Frontal cortex (tissue), 4 donors: ENCODE results near the gene ATM. TPM values are rescaled to one million over a fixed set of nuclear protein-coding genes. Genes with fewer than 3 reads are reported as not detected.

ENCODE experiments used
- DNase-seq, 2 donors: peaks; one replicate each; pipeline ENCODE4 v3.0.0; 2012; ENCODE audit warnings: low spot score in 2 of 2
- FAIRE-seq: peaks from 2 replicates; lab custom pipeline; 2012; peaks lifted over from hg19 to GRCh38; lab: Jason Lieb, UNC
- total RNA-seq: library from RNA; depleted of rRNA; stranded (reverse); fragments of >200 nt; gene quantifications from one replicate; pipeline ENCODE4 v1.2.3, GENCODE V29; 2014
- donor health status: control.
- donor health status: control.
- donor health status: control.

Gene ATM
- total RNA-seq, 1 donor from 2014 or later = 134 TPM

- no peak for DNase-seq
- FAIRE-seq = no peak
Observed at GRCh38 chr11:108218912-108219783, 3.7 kb upstream of the ATM start.

GRCh38 chr11:108220721-108221336 is 2.0 kb upstream of the ATM start:
- FAIRE-seq = no peak
- no peak for DNase-seq

- FAIRE-seq = no peak
- DNase-seq = no peak
Observed at GRCh38 chr11:108221371-108221770, 1.5 kb upstream of the ATM start.

GRCh38 chr11:108221911-108222573 is 825 bp upstream of the ATM start:
- no peak for DNase-seq
- no peak for FAIRE-seq

- FAIRE-seq (no peak), DNase-seq (no peak)
Observed at GRCh38 chr11:108223348-108224149, 682 bp downstream of the ATM start.

- no peak for DNase-seq
- no peak for FAIRE-seq
Observed at GRCh38 chr11:108224366-108224765, 1.5 kb downstream of the ATM start.

GRCh38 chr11:108224911-108225786 is 2.3 kb downstream of the ATM start:
- DNase-seq (no peak), FAIRE-seq (no peak)

GRCh38 chr11:108226036-108226435 is 3.2 kb downstream of the ATM start:
- DNase-seq (no peak), FAIRE-seq (no peak)

GRCh38 chr11:108228251-108228650 is 5.4 kb downstream of the ATM start:
- no peak for DNase-seq
- FAIRE-seq = no peak

GRCh38 chr11:108233277-108233945 is 10.5 kb downstream of the ATM start:
- no peak for DNase-seq
- FAIRE-seq = no peak

GRCh38 chr11:108235192-108235591 is 12.3 kb downstream of the ATM start:
- no peak for FAIRE-seq
- DNase-seq = no peak

GRCh38 chr11:108235633-108236032 is 12.8 kb downstream of the ATM start:
- no peak for FAIRE-seq

GRCh38 chr11:108237058-108237481 is 14.2 kb downstream of the ATM start:
- DNase-seq (no peak), FAIRE-seq (no peak)

More at GRCh38 chr11:108235633-108236032, 12.8 kb downstream of the ATM start:
- no peak for DNase-seq

GRCh38 chr11:108239076-108239475 is 16.2 kb downstream of the ATM start:
- no peak for DNase-seq
- no peak for FAIRE-seq

GRCh38 chr11:108241330-108242037 is 18.6 kb downstream of the ATM start:
- FAIRE-seq = no peak
- DNase-seq = no peak

- FAIRE-seq (no peak), DNase-seq (no peak)
Observed at GRCh38 chr11:108242422-108242821, 19.6 kb downstream of the ATM start.

- FAIRE-seq = no peak
Observed at GRCh38 chr11:108246308-108246707, 23.4 kb downstream of the ATM start.

GRCh38 chr11:108246885-108247284 is 24.0 kb downstream of the ATM start:
- no peak for FAIRE-seq

More at GRCh38 chr11:108246308-108246707, 23.4 kb downstream of the ATM start:
- DNase-seq = no peak

More at GRCh38 chr11:108246885-108247284, 24.0 kb downstream of the ATM start:
- no peak for DNase-seq
